Activated CD4-positive, alpha-beta T cell treated with anti-CD3 and anti-CD28 coated beads, Interleukin-2, amount 50 U/mL, for 16 hours (primary cell): ENCODE measurements around the gene TRABD2B.

ENCODE experiments used
- DNase-seq: peaks from one replicate; pipeline ENCODE4 v3.0.0-alpha.2; 2020

Gene TRABD2B

GRCh38 chr1:47712596-47713299 is 284.4 kb downstream of the TRABD2B start:
- DNase-seq, result no peak

GRCh38 chr1:47711848-47712492 is 285.2 kb downstream of the TRABD2B start:
- no peak for DNase-seq

- no peak for DNase-seq
Measured at GRCh38 chr1:47711184-47711847, 285.9 kb downstream of the TRABD2B start.
